Liver (tissue), 9 donors: ENCODE results near the gene MICU1. TPM values are rescaled to one million over a fixed set of nuclear protein-coding genes. Genes with fewer than 3 reads are reported as not detected.
"Not testable (repeated sequence)": the region's sequence is repeated elsewhere in the genome, so short reads cannot be mapped to it uniquely, and the experiment has no call there.

Experiments used
- DNase-seq: peaks from one replicate; pipeline ENCODE4 v3.0.0-alpha.2; 2017; ENCODE audit warnings: low spot score
- H3K27ac ChIP-seq, 2 donors: one replicate each; pipeline ENCODE4 v1.7.0; 2013; ENCODE audit warnings: inconsistent platforms in 2 of 2, low read length in 2 of 2, control low read depth in 1 of 2, low read depth in 1 of 2, mild to moderate bottlenecking in 1 of 2
- H3K27me3 ChIP-seq, 4 donors: one replicate each; pipeline versions ENCODE4 v1.6.1 to v1.7.0; 2013; ENCODE audit warnings: low read length in 3 of 4, inconsistent platforms in 1 of 4, mild to moderate bottlenecking in 1 of 4, moderate library complexity in 1 of 4; ENCODE audit not compliant: control insufficient read depth in 4 of 4, insufficient read depth in 4 of 4
- H3K36me3 ChIP-seq, 4 donors: one replicate each; pipeline versions ENCODE4 v1.6.1 to v1.7.0; 2013; ENCODE audit warnings: low read length in 3 of 4, mild to moderate bottlenecking in 3 of 4, low read depth in 1 of 4, moderate library complexity in 1 of 4; ENCODE audit not compliant: control insufficient read depth in 4 of 4, insufficient read depth in 3 of 4
- H3K4me1 ChIP-seq, 4 donors: one replicate each; pipeline versions ENCODE4 v1.6.1 to v1.7.0; 2013; ENCODE audit warnings: low read length in 3 of 4, mild to moderate bottlenecking in 3 of 4, moderate library complexity in 1 of 4; ENCODE audit not compliant: control insufficient read depth in 4 of 4, insufficient read depth in 4 of 4
- H3K4me3 ChIP-seq, 3 donors: one replicate each; pipeline versions ENCODE4 v1.6.1 to v1.7.0; 2013; ENCODE audit warnings: low read length in 3 of 3, control low read depth in 1 of 3, low read depth in 1 of 3, mild to moderate bottlenecking in 1 of 3
- H3K9ac ChIP-seq, 2 donors: one replicate each; pipeline ENCODE4 v1.7.0; 2013; ENCODE audit warnings: low read length in 2 of 2, mild to moderate bottlenecking in 2 of 2, moderate library complexity in 2 of 2, control low read depth in 1 of 2, low read depth in 1 of 2
- H3K9me3 ChIP-seq, 4 donors: one replicate each; pipeline versions ENCODE4 v1.6.1 to v1.7.0; 2013; ENCODE audit warnings: low read length in 3 of 4; ENCODE audit not compliant: control insufficient read depth in 4 of 4
- EGR1 ChIP-seq, 2 donors: IDR thresholded peaks; 2 replicates each; pipeline ENCODE4 v1.6.1; 2016 to 2018; ENCODE audit warnings: antibody characterized with exemption in 2 of 2, low read depth in 2 of 2
- FOXA1 ChIP-seq: IDR thresholded peaks from 2 replicates; pipeline ENCODE4 v1.6.1; 2016; ENCODE audit warnings: antibody characterized with exemption
- GABPA ChIP-seq, 2 donors: IDR thresholded peaks in 1 of 2; conservative IDR thresholded peaks in 1 of 2; 2 replicates each; pipeline ENCODE4 v1.6.1; 2016; ENCODE audit warnings: antibody characterized with exemption in 2 of 2, mild to moderate bottlenecking in 1 of 2, moderate library complexity in 1 of 2
- HNF4G ChIP-seq: IDR thresholded peaks from 2 replicates; pipeline ENCODE4 v1.6.1; 2016; ENCODE audit warnings: antibody characterized with exemption
- JUND ChIP-seq, 2 donors: IDR thresholded peaks; 2 replicates each; pipeline ENCODE4 v1.6.1; 2016; ENCODE audit warnings: antibody characterized with exemption in 2 of 2
- NR2F2 ChIP-seq: IDR thresholded peaks from 2 replicates; pipeline ENCODE4 v1.6.1; 2016; ENCODE audit warnings: antibody characterized with exemption
- RAD21 ChIP-seq, 2 donors: IDR thresholded peaks; 2 replicates each; pipeline ENCODE4 v1.6.1; 2016; ENCODE audit warnings: antibody characterized with exemption in 2 of 2, mild to moderate bottlenecking in 2 of 2
- RXRA ChIP-seq, 2 donors: IDR thresholded peaks; 2 replicates each; pipeline ENCODE4 v1.6.1; 2017 to 2018; ENCODE audit warnings: antibody characterized with exemption in 2 of 2, mild to moderate bottlenecking in 1 of 2
- SP1 ChIP-seq: IDR thresholded peaks from 2 replicates; pipeline ENCODE4 v1.6.1; 2018; ENCODE audit warnings: antibody characterized with exemption, mild to moderate bottlenecking
- TAF1 ChIP-seq: conservative IDR thresholded peaks from 2 replicates; pipeline ENCODE4 v1.6.1; 2016; ENCODE audit warnings: antibody characterized with exemption, mild to moderate bottlenecking
- YY1 ChIP-seq: IDR thresholded peaks from 2 replicates; pipeline ENCODE4 v1.6.1; 2016; ENCODE audit warnings: antibody characterized with exemption, mild to moderate bottlenecking
- WGBS: extraction: QIAGEN DNeasy Blood & Tissue Kit; methylation state at CpG from one replicate; pipeline ENCODE4 v1.1.7; 2013; 5-methylcytosine and 5-hydroxymethylcytosine counted together
- polyA plus RNA-seq, 2 donors: library from polyadenylated mRNA; stranded (reverse) in 1 of 2; unstranded in 1 of 2; fragments of 200-250 nt in 1 of 2; fragments of >200 nt in 1 of 2; fragmentation: Nextera tagmentation in 1 of 2; extraction: Ambion mirVana in 1 of 2; gene quantifications; one replicate each; pipeline versions ENCODE4 v1.2.1 to v1.2.3, GENCODE V29; 2013 to 2015
- total RNA-seq, 2 donors: library from RNA; depleted of rRNA; stranded (reverse); fragments of >200 nt; gene quantifications; one replicate each; pipeline ENCODE4 v1.2.3, GENCODE V29; 2014
- TF ChIP-seq, protein P1 (sequence below): IDR thresholded peaks from 2 replicates; pipeline ENCODE4 v1.6.1; 2016; ENCODE audit warnings: antibody characterized with exemption
- TF ChIP-seq, protein P2 (sequence below): IDR thresholded peaks from 2 replicates; pipeline ENCODE4 v1.6.1; 2016; ENCODE audit warnings: antibody characterized with exemption
- TF ChIP-seq, protein P3 (sequence below): fragments of 150-350 bp; IDR thresholded peaks from 2 replicates; pipeline ENCODE4 v1.5.1; 2017; ENCODE audit warnings: improper control_type of control experiment, low read depth, low read length; ENCODE audit not compliant: missing input control
- TF ChIP-seq, protein P4 (sequence below): IDR thresholded peaks from 2 replicates; pipeline ENCODE4 v1.6.1; 2016; ENCODE audit warnings: antibody characterized with exemption, mild to moderate bottlenecking
- TF ChIP-seq, protein P5 (sequence below): IDR thresholded peaks from 2 replicates; pipeline ENCODE4 v1.6.1; 2016; ENCODE audit warnings: antibody characterized with exemption
- donor health status: healthy.
- donor health status: healthy.
- donor health status: healthy.
- donor health status: healthy.
- donor health status: healthy.

Gene MICU1
- total and polyA plus RNA-seq, 4 donors = 26.4 to 47.4 (median 32.1) TPM

DNA sequence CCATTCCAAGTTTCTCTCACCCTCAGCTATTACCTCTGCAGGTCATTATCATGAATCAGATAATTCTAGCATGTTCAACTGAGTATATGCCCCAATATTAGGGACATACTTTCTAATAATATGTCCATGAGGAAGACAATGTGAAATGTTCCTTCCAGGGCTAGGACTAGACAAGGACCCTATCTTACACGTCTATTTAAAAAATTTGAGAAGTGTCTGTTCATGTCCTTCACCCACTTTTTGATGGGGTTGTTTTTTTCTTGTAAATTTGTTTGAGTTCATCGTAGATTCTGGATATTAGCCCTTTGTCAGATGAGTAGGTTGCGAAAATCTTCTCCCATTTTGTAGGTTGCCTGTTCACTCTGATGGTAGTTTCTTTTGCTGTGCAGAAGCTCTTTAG is 21.1 kb upstream of the MICU1 start:
- not testable (repeated sequence) for DNase-seq, H3K9me3 ChIP-seq, H3K4me1 ChIP-seq, H3K36me3 ChIP-seq, H3K9ac ChIP-seq, H3K27me3 ChIP-seq, H3K27ac ChIP-seq, H3K4me3 ChIP-seq
- WGBS = 86% methylated on average over 3 of the region's 3 CpGs

DNA sequence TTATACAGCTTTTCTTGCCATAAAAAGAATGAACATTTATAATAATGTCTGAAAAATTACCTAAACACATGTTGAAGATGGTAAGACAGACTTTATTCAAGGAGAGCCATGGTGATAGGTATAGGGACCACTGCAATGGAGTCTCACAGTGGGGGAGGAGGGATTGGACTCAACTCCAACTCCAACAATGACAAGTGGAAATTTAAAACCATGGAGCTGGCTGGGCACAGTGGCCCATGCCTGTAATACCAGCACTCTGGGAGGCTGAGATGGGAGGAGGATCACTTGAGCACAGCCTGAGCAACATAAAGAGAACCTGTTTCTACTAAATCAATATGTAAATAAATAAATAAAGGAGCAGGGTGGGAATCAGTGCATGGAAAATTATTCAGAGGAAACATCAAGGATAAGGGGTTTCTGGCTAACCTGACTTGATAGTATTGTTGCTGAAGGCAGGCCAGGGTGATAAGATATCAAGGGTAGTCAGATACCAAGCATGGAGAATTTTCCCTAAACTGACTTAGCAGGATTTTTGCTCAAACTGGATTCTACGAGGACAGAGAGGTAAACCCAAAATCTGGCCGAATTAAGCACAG is 19.5 kb upstream of the MICU1 start:
- H3K9me3 ChIP-seq = no peaks in the 10 kb centered on the region
- WGBS = 83% methylated on average over 2 of the region's 2 CpGs
- no peak overlapping the region for H3K27ac ChIP-seq
- H3K4me3 ChIP-seq = no peak overlapping the region
- no peak for TF ChIP-seq RXRA (IDR thresholded peaks at IDR 0.05)
- no peak for TF ChIP-seq GABPA (IDR thresholded peaks at IDR 0.05 in 1 of 2, conservative IDR thresholded peaks at IDR 0.05 in 1 of 2)
- no peak for TF ChIP-seq EGR1 (IDR thresholded peaks at IDR 0.05; ENCODE audit: low read depth in 2 of 2)
- H3K9ac ChIP-seq = no peak overlapping the region
- DNase-seq = no peak
- H3K27me3 ChIP-seq = no peaks in the 10 kb centered on the region
- no peaks in the 10 kb centered on the region for H3K4me1 ChIP-seq
- H3K36me3 ChIP-seq = no peaks in the 10 kb centered on the region

DNA sequence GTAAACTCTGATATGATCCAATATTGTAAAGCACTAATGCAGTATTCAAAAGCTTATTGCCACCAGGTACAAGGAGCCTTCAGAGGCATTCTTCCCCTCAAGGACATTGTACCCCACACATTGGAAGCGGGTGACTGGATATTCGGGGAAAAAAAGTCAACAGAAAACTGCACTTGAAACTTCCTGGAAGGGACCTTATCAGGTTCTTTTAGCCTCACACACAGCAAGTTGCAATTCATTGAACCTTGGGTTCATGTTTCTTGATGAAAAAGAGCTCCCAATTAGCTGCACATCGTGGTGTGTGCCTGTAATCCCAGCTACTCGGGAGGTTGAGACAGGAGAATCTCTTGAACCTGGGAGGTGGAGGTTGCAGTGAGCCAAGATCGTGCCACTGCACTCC is 16.4 kb upstream of the MICU1 start:
- no peak overlapping the region for H3K27ac ChIP-seq
- WGBS = 87% methylated on average over 5 of the region's 5 CpGs
- H3K4me3 ChIP-seq = no peak overlapping the region
- H3K36me3 ChIP-seq = no peaks in the 10 kb centered on the region
- TF ChIP-seq, protein P1, sequence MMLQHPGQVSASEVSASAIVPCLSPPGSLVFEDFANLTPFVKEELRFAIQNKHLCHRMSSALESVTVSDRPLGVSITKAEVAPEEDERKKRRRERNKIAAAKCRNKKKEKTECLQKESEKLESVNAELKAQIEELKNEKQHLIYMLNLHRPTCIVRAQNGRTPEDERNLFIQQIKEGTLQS = no peak
- TF ChIP-seq, protein P2, sequence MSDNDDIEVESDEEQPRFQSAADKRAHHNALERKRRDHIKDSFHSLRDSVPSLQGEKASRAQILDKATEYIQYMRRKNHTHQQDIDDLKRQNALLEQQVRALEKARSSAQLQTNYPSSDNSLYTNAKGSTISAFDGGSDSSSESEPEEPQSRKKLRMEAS = no peak
- TF ChIP-seq FOXA1 = no peak
- TF ChIP-seq HNF4G = no peak
- TF ChIP-seq, protein P3, sequence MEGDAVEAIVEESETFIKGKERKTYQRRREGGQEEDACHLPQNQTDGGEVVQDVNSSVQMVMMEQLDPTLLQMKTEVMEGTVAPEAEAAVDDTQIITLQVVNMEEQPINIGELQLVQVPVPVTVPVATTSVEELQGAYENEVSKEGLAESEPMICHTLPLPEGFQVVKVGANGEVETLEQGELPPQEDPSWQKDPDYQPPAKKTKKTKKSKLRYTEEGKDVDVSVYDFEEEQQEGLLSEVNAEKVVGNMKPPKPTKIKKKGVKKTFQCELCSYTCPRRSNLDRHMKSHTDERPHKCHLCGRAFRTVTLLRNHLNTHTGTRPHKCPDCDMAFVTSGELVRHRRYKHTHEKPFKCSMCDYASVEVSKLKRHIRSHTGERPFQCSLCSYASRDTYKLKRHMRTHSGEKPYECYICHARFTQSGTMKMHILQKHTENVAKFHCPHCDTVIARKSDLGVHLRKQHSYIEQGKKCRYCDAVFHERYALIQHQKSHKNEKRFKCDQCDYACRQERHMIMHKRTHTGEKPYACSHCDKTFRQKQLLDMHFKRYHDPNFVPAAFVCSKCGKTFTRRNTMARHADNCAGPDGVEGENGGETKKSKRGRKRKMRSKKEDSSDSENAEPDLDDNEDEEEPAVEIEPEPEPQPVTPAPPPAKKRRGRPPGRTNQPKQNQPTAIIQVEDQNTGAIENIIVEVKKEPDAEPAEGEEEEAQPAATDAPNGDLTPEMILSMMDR = no peak
- no peak for TF ChIP-seq EGR1 (IDR thresholded peaks at IDR 0.05; ENCODE audit: low read depth in 2 of 2)
- no peak for TF ChIP-seq YY1
- TF ChIP-seq, protein P4, sequence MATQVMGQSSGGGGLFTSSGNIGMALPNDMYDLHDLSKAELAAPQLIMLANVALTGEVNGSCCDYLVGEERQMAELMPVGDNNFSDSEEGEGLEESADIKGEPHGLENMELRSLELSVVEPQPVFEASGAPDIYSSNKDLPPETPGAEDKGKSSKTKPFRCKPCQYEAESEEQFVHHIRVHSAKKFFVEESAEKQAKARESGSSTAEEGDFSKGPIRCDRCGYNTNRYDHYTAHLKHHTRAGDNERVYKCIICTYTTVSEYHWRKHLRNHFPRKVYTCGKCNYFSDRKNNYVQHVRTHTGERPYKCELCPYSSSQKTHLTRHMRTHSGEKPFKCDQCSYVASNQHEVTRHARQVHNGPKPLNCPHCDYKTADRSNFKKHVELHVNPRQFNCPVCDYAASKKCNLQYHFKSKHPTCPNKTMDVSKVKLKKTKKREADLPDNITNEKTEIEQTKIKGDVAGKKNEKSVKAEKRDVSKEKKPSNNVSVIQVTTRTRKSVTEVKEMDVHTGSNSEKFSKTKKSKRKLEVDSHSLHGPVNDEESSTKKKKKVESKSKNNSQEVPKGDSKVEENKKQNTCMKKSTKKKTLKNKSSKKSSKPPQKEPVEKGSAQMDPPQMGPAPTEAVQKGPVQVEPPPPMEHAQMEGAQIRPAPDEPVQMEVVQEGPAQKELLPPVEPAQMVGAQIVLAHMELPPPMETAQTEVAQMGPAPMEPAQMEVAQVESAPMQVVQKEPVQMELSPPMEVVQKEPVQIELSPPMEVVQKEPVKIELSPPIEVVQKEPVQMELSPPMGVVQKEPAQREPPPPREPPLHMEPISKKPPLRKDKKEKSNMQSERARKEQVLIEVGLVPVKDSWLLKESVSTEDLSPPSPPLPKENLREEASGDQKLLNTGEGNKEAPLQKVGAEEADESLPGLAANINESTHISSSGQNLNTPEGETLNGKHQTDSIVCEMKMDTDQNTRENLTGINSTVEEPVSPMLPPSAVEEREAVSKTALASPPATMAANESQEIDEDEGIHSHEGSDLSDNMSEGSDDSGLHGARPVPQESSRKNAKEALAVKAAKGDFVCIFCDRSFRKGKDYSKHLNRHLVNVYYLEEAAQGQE = no peak
- TF ChIP-seq TAF1 = no peak
- no peak for TF ChIP-seq JUND (IDR thresholded peaks at IDR 0.05)
- no peak for TF ChIP-seq RAD21 (IDR thresholded peaks at IDR 0.05)
- TF ChIP-seq, protein P5, sequence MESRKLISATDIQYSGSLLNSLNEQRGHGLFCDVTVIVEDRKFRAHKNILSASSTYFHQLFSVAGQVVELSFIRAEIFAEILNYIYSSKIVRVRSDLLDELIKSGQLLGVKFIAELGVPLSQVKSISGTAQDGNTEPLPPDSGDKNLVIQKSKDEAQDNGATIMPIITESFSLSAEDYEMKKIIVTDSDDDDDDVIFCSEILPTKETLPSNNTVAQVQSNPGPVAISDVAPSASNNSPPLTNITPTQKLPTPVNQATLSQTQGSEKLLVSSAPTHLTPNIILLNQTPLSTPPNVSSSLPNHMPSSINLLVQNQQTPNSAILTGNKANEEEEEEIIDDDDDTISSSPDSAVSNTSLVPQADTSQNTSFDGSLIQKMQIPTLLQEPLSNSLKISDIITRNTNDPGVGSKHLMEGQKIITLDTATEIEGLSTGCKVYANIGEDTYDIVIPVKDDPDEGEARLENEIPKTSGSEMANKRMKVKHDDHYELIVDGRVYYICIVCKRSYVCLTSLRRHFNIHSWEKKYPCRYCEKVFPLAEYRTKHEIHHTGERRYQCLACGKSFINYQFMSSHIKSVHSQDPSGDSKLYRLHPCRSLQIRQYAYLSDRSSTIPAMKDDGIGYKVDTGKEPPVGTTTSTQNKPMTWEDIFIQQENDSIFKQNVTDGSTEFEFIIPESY = no peak
- no peak for TF ChIP-seq NR2F2
- TF ChIP-seq RXRA (IDR thresholded peaks at IDR 0.05) = no peak
- no peak for TF ChIP-seq SP1
- no peak for DNase-seq
- no peaks in the 10 kb centered on the region for H3K9me3 ChIP-seq
- peaks cover 0 to 6% (median under 1%) of the 10 kb centered on the region in 4 donors for H3K4me1 ChIP-seq
- no peaks in the 10 kb centered on the region for H3K27me3 ChIP-seq
- no peak overlapping the region for H3K9ac ChIP-seq
